GM12865 (cell line): ENCODE results near the gene ABCG2.

Source experiments
- DNase-seq: peaks from one replicate; pipeline ENCODE4 v3.0.0; 2010; ENCODE audit warnings: low read depth
- H3K4me3 ChIP-seq: 2 replicates; pipeline ENCODE4 v1.5.1; 2011; ENCODE audit warnings: mild to moderate bottlenecking, low read depth, low read length, control low read depth
- TF ChIP-seq, protein P1 (sequence below): IDR thresholded peaks from 2 replicates; pipeline ENCODE4 v1.5.1; 2011; ENCODE audit warnings: low read length, control low read depth, low read depth, inconsistent platforms; ENCODE audit not compliant: insufficient read depth; ENCODE audit errors: missing control alignments

ABCG2 gene

GRCh38 chr4:88063634-88064296 lies 94.7 kb downstream of the ABCG2 start:
- no peak for DNase-seq
- TF ChIP-seq, protein P1, sequence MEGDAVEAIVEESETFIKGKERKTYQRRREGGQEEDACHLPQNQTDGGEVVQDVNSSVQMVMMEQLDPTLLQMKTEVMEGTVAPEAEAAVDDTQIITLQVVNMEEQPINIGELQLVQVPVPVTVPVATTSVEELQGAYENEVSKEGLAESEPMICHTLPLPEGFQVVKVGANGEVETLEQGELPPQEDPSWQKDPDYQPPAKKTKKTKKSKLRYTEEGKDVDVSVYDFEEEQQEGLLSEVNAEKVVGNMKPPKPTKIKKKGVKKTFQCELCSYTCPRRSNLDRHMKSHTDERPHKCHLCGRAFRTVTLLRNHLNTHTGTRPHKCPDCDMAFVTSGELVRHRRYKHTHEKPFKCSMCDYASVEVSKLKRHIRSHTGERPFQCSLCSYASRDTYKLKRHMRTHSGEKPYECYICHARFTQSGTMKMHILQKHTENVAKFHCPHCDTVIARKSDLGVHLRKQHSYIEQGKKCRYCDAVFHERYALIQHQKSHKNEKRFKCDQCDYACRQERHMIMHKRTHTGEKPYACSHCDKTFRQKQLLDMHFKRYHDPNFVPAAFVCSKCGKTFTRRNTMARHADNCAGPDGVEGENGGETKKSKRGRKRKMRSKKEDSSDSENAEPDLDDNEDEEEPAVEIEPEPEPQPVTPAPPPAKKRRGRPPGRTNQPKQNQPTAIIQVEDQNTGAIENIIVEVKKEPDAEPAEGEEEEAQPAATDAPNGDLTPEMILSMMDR = no peak
- no peak overlapping the region for H3K4me3 ChIP-seq

- TF ChIP-seq, protein P1 = no peak
- no peak for DNase-seq
- no peak overlapping the region for H3K4me3 ChIP-seq
Observed at GRCh38 chr4:88062843-88063242, 95.6 kb downstream of the ABCG2 start.

DNA sequence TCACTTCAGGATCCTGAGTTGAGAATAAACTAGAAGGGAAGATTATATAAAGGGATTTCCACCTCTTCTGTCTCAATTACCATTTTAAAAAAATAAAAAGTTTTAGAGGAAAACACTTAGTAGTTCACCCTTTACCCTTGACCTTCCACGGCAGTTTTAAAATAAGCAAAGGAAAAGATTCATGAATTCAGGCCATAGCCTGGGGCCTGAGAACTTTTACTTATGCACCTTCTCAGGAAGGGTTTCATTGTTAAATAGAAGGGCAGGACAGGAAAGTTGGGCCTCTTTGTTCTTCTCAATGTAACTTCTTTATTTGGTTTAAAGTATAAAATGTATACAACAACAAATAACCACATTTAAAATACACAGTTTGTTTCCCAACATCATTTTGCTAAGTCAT lies 96.1 kb downstream of the ABCG2 start:
- no peak overlapping the region for H3K4me3 ChIP-seq
- no peak for DNase-seq
- TF ChIP-seq, protein P1 = no peak

DNA sequence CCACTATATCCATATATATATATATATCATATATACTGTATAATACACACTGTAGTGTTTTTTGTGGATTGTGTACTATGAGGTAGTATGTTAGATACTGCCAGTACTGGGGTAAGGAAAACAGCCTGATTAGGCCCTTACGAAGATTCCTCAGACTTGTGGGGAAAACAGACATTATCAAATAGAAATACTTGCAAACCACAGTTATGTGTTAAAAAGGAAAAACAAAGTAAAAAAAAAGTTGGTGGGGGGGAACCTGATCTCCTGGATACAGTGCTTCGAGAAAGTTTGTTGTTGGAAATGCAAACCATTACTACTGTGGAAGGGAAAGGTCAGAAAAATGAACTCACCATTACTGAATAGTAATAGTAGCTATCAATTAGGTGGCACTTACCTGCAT lies 98.0 kb downstream of the ABCG2 start:
- TF ChIP-seq, protein P1 = no peak
- H3K4me3 ChIP-seq = no peak overlapping the region
- DNase-seq = no peak

GRCh38 chr4:88059766-88060165 lies 98.7 kb downstream of the ABCG2 start:
- no peak overlapping the region for H3K4me3 ChIP-seq
- no peak for DNase-seq
- TF ChIP-seq, protein P1 = no peak

GRCh38 chr4:88058295-88058694 lies 100.1 kb downstream of the ABCG2 start:
- TF ChIP-seq, protein P1 = no peak
- H3K4me3 ChIP-seq = no peak overlapping the region
- no peak for DNase-seq

DNA sequence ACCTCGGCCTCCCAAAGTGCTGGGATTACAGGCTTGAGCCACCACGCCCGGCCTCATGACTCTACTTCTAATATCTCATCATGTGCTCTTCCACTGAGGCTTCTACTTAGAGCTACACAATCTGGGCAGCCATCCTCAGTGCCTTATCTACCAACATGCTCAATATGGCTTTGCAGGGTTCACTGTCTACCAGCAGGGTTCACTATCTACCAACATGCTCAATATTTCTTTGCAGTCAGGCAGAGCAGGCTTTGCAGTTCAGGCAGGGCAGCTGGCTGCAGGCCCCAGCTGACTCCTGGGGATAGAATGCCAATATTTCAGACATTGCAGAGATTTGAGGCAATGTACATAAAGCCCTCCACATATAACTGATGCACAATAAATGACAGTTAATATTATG lies 103.5 kb downstream of the ABCG2 start:
- TF ChIP-seq, protein P1 = peak; percentile 14
- peak; percentile 29 for DNase-seq
- no peak overlapping the region for H3K4me3 ChIP-seq
